Hippocampal formation (tissue), 2 donors: Measurements from ENCODE around the gene TIRAP.

Experiments
- DNase-seq, 2 donors: peaks; one replicate each; lab custom pipeline; 2025; lab: John Stamatoyannopoulos, UW

TIRAP gene

GRCh38 chr11:126327281-126328000 is 44.5 kb downstream of the TIRAP start:
- DNase-seq = no peak

- no peak for DNase-seq
Measured at GRCh38 chr11:126328001-126328390, 45.1 kb downstream of the TIRAP start.

GRCh38 chr11:126328444-126328843 is 45.6 kb downstream of the TIRAP start:
- no peak for DNase-seq

- no peak for DNase-seq
Measured at GRCh38 chr11:126328938-126329643, 46.2 kb downstream of the TIRAP start.

GRCh38 chr11:126329644-126330211 is 46.8 kb downstream of the TIRAP start:
- DNase-seq = no peak

- no peak for DNase-seq
Measured at GRCh38 chr11:126331286-126331685, 48.4 kb downstream of the TIRAP start.

- no peak for DNase-seq
Measured at GRCh38 chr11:126332221-126332711, 49.4 kb downstream of the TIRAP start.

- DNase-seq = no peak
Measured at GRCh38 chr11:126333142-126333541, 50.2 kb downstream of the TIRAP start.

GRCh38 chr11:126334659-126335462 is 52.0 kb downstream of the TIRAP start:
- DNase-seq = no peak

- no peak for DNase-seq
Measured at GRCh38 chr11:126335463-126335760, 52.5 kb downstream of the TIRAP start.

GRCh38 chr11:126336138-126336541 is 53.2 kb downstream of the TIRAP start:
- DNase-seq = no peak

GRCh38 chr11:126336671-126337101 is 53.8 kb downstream of the TIRAP start:
- no peak for DNase-seq

GRCh38 chr11:126337126-126337473 is 54.2 kb downstream of the TIRAP start:
- DNase-seq = no peak

- DNase-seq = no peak
Measured at GRCh38 chr11:126337474-126338241, 54.8 kb downstream of the TIRAP start.

- DNase-seq = no peak
Measured at GRCh38 chr11:126338346-126339055, 55.6 kb downstream of the TIRAP start.

GRCh38 chr11:126339073-126339862 is 56.4 kb downstream of the TIRAP start:
- DNase-seq = no peak

GRCh38 chr11:126339863-126340434 is 57.1 kb downstream of the TIRAP start:
- DNase-seq = no peak

GRCh38 chr11:126340960-126341606 is 58.2 kb downstream of the TIRAP start:
- no peak for DNase-seq

- DNase-seq = no peak
Measured at GRCh38 chr11:126341760-126342161, 58.9 kb downstream of the TIRAP start.
